ENCODE measurements around the gene GLDN. TPM values are rescaled to one million over a fixed set of nuclear protein-coding genes. Genes with fewer than 3 reads are reported as not detected.
"Not testable (repeated sequence)": the region's sequence is repeated elsewhere in the genome, so short reads cannot be mapped to it uniquely, and the experiment has no call there.

The GLDN gene
- total RNA-seq, 1 donor from 2014 or later = not detected

- Mint-ChIP-seq H3K36me3 (ENCODE audit: unreplicated experiment) (no peaks in the 10 kb centered on the region), H3K27me3 (ENCODE audit: unreplicated experiment) (peaks cover 32% of the 10 kb centered on the region), H3K4me1 (ENCODE audit: unreplicated experiment) (no peaks in the 10 kb centered on the region), H3K4me3 (ENCODE audit: unreplicated experiment) (no peak overlapping the region), H3K27ac (ENCODE audit: unreplicated experiment) (no peak overlapping the region), H3K9me3 (ENCODE audit: unreplicated experiment) (no peaks in the 10 kb centered on the region)
- DNase-seq (ENCODE audit: extremely low spot score, unreplicated experiment) = no peak
- TF ChIP-seq CTCF (IDR thresholded peaks at IDR 0.05) = no peak
Observed at GRCh38 chr15:51414256-51414860, 72.9 kb downstream of the GLDN start.

- Mint-ChIP-seq H3K27me3 (ENCODE audit: unreplicated experiment) (peaks cover 19% of the 10 kb centered on the region), H3K4me3 (ENCODE audit: unreplicated experiment) (no peak overlapping the region), H3K4me1 (ENCODE audit: unreplicated experiment) (no peaks in the 10 kb centered on the region)
Observed at GRCh38 chr15:51416129-51416528, 74.7 kb downstream of the GLDN start.

GRCh38 chr15:51423040-51423439 is 81.6 kb downstream of the GLDN start:
- not testable (repeated sequence) for H3K4me3 Mint-ChIP-seq (ENCODE audit: unreplicated experiment); H3K27me3 Mint-ChIP-seq (ENCODE audit: unreplicated experiment); H3K36me3 Mint-ChIP-seq (ENCODE audit: unreplicated experiment)

More at GRCh38 chr15:51416129-51416528, 74.7 kb downstream of the GLDN start:
- Mint-ChIP-seq H3K36me3 (ENCODE audit: unreplicated experiment) (no peaks in the 10 kb centered on the region), H3K9me3 (ENCODE audit: unreplicated experiment) (no peaks in the 10 kb centered on the region), H3K27ac (ENCODE audit: unreplicated experiment) (no peak overlapping the region)
- no peak for DNase-seq (ENCODE audit: extremely low spot score, unreplicated experiment)
- no peak for TF ChIP-seq CTCF (IDR thresholded peaks at IDR 0.05)

GRCh38 chr15:51424780-51425179 is 83.3 kb downstream of the GLDN start:
- H3K27me3 Mint-ChIP-seq (ENCODE audit: unreplicated experiment) = no peaks in the 10 kb centered on the region
- TF ChIP-seq CTCF (IDR thresholded peaks at IDR 0.05) = no peak
- no peaks in the 10 kb centered on the region for H3K36me3 Mint-ChIP-seq (ENCODE audit: unreplicated experiment)
- H3K4me1 Mint-ChIP-seq (ENCODE audit: unreplicated experiment) = peaks cover 4% of the 10 kb centered on the region
- no peak overlapping the region for H3K27ac Mint-ChIP-seq (ENCODE audit: unreplicated experiment)
- no peak for DNase-seq (ENCODE audit: extremely low spot score, unreplicated experiment)
- no peak overlapping the region for H3K4me3 Mint-ChIP-seq (ENCODE audit: unreplicated experiment)
- no peaks in the 10 kb centered on the region for H3K9me3 Mint-ChIP-seq (ENCODE audit: unreplicated experiment)

More at GRCh38 chr15:51423040-51423439, 81.6 kb downstream of the GLDN start:
- not testable (repeated sequence) for H3K27ac Mint-ChIP-seq (ENCODE audit: unreplicated experiment); H3K4me1 Mint-ChIP-seq (ENCODE audit: unreplicated experiment); H3K9me3 Mint-ChIP-seq (ENCODE audit: unreplicated experiment); DNase-seq (ENCODE audit: extremely low spot score, unreplicated experiment)

- no peak for DNase-seq (ENCODE audit: extremely low spot score, unreplicated experiment)
- no peak for TF ChIP-seq CTCF (IDR thresholded peaks at IDR 0.05)
- H3K27ac Mint-ChIP-seq (ENCODE audit: unreplicated experiment) = no peak overlapping the region
- H3K36me3 Mint-ChIP-seq (ENCODE audit: unreplicated experiment) = no peaks in the 10 kb centered on the region
- H3K27me3 Mint-ChIP-seq (ENCODE audit: unreplicated experiment) = no peaks in the 10 kb centered on the region
- H3K9me3 Mint-ChIP-seq (ENCODE audit: unreplicated experiment) = no peaks in the 10 kb centered on the region
- H3K4me1 Mint-ChIP-seq (ENCODE audit: unreplicated experiment) = peaks cover 4% of the 10 kb centered on the region
- no peak overlapping the region for H3K4me3 Mint-ChIP-seq (ENCODE audit: unreplicated experiment)
Observed at GRCh38 chr15:51425517-51426040, 84.1 kb downstream of the GLDN start.

Data from osteocyte (in vitro differentiated cells).